Keratinocyte (primary cell): ENCODE data around the gene RAB8B. TPM values are rescaled to one million over a fixed set of nuclear protein-coding genes. Genes with fewer than 3 reads are reported as not detected.
A peak's percentile ranks its signal among the peaks of the same experiment; 100 is the strongest.

ENCODE experiments used
- DNase-seq: peaks from one replicate; pipeline ENCODE4 v3.0.0-alpha.2; 2011; ENCODE audit warnings: low read depth, missing footprints, low spot score
- FAIRE-seq: peaks from 2 replicates; lab custom pipeline; 2011; peaks lifted over from hg19 to GRCh38; lab: Jason Lieb, UNC
- H2AFZ ChIP-seq: 2 replicates; pipeline ENCODE4 v1.6.0; 2012; ENCODE audit warnings: low read length, control low read depth, inconsistent platforms; ENCODE audit not compliant: control insufficient read depth
- H3K27ac ChIP-seq: 2 replicates; pipeline ENCODE4 v1.5.1; 2011; ENCODE audit warnings: low read length; ENCODE audit not compliant: control insufficient read depth, insufficient read depth
- H3K27me3 ChIP-seq: 3 replicates; pipeline ENCODE4 v1.6.0; 2011; ENCODE audit warnings: low read length; ENCODE audit not compliant: control insufficient read depth, insufficient read depth; ENCODE audit errors: extremely low read depth
- H3K36me3 ChIP-seq, 2 experiments: 2 replicates in 1 of 2; 3 replicates in 1 of 2; pipeline ENCODE4 v1.5.1; 2011; ENCODE audit warnings: low read length in 2 of 2, mild to moderate bottlenecking in 1 of 2; ENCODE audit not compliant: control insufficient read depth in 2 of 2, insufficient read depth in 2 of 2; ENCODE audit errors: extremely low read depth in 1 of 2
- H3K4me1 ChIP-seq: 3 replicates; pipeline ENCODE4 v1.5.1; 2011; ENCODE audit warnings: low read length; ENCODE audit not compliant: control insufficient read depth, insufficient read depth; ENCODE audit errors: extremely low read depth
- H3K4me2 ChIP-seq: 3 replicates; pipeline ENCODE4 v1.6.0; 2011; ENCODE audit warnings: low read depth, low read length; ENCODE audit not compliant: control insufficient read depth, insufficient read depth; ENCODE audit errors: extremely low read depth
- H3K4me3 ChIP-seq, 3 experiments: fragments of 200-600 bp in 1 of 3; sonication (generic) in 1 of 3; 2 replicates in 2 of 3; 3 replicates in 1 of 3; pipeline ENCODE4 v1.5.1; 2011 to 2016; ENCODE audit warnings: low read length in 3 of 3, mild to moderate bottlenecking in 3 of 3, control low read depth in 2 of 3, inconsistent platforms in 1 of 3, low read depth in 1 of 3, mixed read lengths in 1 of 3, mixed run types in 1 of 3, moderate library complexity in 1 of 3; ENCODE audit not compliant: control insufficient read depth in 2 of 3, insufficient read depth in 2 of 3; ENCODE audit errors: extremely low read depth in 1 of 3
- H3K79me2 ChIP-seq: 2 replicates; pipeline ENCODE4 v1.6.0; 2012; ENCODE audit warnings: low read length; ENCODE audit not compliant: control insufficient read depth, insufficient read depth
- H3K9ac ChIP-seq: 3 replicates; pipeline ENCODE4 v1.6.0; 2011; ENCODE audit warnings: low read length; ENCODE audit not compliant: control insufficient read depth, insufficient read depth; ENCODE audit errors: extremely low read depth
- H3K9me1 ChIP-seq: 3 replicates; pipeline ENCODE4 v1.6.0; 2011; ENCODE audit warnings: low read length; ENCODE audit not compliant: control insufficient read depth, insufficient read depth; ENCODE audit errors: extremely low read depth
- H3K9me3 ChIP-seq: 2 replicates; pipeline ENCODE4 v1.5.1; 2012; ENCODE audit warnings: low read depth, low read length; ENCODE audit not compliant: control insufficient read depth
- H4K20me1 ChIP-seq: 3 replicates; pipeline ENCODE4 v1.6.0; 2011; ENCODE audit warnings: low read length; ENCODE audit not compliant: control insufficient read depth, insufficient read depth; ENCODE audit errors: extremely low read depth
- EZH2 ChIP-seq: IDR thresholded peaks from one replicate; pipeline ENCODE4 v1.6.1; 2012; ENCODE audit warnings: inconsistent platforms, mild to moderate bottlenecking, low read length, moderate library complexity
- dilution Hi-C: fragments of 300-500 bp; cut with MboI; formaldehyde crosslinking; loops from one replicate; pipeline ENCODE4 v1.7.0; 2020; ENCODE audit warnings: low sequenced_read_pairs; ENCODE audit not compliant: extremely low pct_ligation_motif_present
- polyA plus RNA-seq, 5 experiments: library from polyadenylated mRNA; depleted of rRNA in 3 of 5; stranded (reverse) in 3 of 5; stranded (forward) in 1 of 5; unstranded in 1 of 5; fragments of >200 nt; gene quantifications; 1 replicate in 1 of 5; 2 replicates in 3 of 5; 3 replicates in 1 of 5; pipeline versions ENCODE4 v1.2.1 to v1.2.3, GENCODE V29; 2011 to 2012; ENCODE audit warnings: missing spikeins in 2 of 5, low read depth in 1 of 5, low replicate concordance in 1 of 5
- TF ChIP-seq, protein P1 (sequence below), 3 experiments: IDR thresholded peaks in 1 of 3; conservative IDR thresholded peaks in 1 of 3; optimal IDR thresholded peaks in 1 of 3; 2 replicates in 2 of 3; 3 replicates in 1 of 3; pipeline versions ENCODE3 to v1.5.1; 2011; ENCODE audit warnings: low read length in 3 of 3, mild to moderate bottlenecking in 3 of 3, moderate library complexity in 2 of 3, control low read depth in 1 of 3, inconsistent platforms in 1 of 3; ENCODE audit not compliant: insufficient read depth in 2 of 3; ENCODE audit errors: extremely low read depth in 1 of 3

Gene RAB8B
- polyA plus RNA-seq, 1 donor (not counting 4 experiments of a cell fraction or from before 2014, with no cell fraction given), result 31.2 TPM

DNA sequence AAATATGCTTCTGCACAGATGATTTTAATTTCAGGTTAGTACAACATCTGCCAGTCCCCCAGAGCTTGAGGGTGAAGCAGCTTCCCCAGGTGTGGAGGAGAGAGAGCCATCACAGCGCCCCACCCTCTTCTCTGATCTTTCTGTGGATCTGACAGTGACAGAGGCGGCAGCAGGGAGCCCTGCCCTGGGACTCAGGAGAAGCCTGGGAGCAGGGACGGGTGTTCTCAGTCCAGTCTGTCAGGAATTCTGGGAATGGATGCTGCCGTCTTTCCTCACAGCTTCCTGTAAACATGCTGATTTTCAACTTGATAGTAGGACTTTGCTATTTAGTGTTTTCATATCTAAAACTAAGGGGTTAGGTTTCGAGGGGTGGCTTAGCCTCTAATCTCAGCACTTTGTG lies 11.4 kb upstream of the RAB8B start:
- no peak for FAIRE-seq
- TF ChIP-seq EZH2, result no peak
- TF ChIP-seq, protein P1, sequence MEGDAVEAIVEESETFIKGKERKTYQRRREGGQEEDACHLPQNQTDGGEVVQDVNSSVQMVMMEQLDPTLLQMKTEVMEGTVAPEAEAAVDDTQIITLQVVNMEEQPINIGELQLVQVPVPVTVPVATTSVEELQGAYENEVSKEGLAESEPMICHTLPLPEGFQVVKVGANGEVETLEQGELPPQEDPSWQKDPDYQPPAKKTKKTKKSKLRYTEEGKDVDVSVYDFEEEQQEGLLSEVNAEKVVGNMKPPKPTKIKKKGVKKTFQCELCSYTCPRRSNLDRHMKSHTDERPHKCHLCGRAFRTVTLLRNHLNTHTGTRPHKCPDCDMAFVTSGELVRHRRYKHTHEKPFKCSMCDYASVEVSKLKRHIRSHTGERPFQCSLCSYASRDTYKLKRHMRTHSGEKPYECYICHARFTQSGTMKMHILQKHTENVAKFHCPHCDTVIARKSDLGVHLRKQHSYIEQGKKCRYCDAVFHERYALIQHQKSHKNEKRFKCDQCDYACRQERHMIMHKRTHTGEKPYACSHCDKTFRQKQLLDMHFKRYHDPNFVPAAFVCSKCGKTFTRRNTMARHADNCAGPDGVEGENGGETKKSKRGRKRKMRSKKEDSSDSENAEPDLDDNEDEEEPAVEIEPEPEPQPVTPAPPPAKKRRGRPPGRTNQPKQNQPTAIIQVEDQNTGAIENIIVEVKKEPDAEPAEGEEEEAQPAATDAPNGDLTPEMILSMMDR (optimal IDR thresholded peaks at IDR 0.05 in 1 of 3, IDR thresholded peaks at IDR 0.05 in 1 of 3, conservative IDR thresholded peaks at IDR 0.05 in 1 of 3; ENCODE audit: extremely low read depth in 1 of 3, insufficient read depth in 2 of 3, low read length in 3 of 3), result no peak
- no peaks in the 10 kb centered on the region for H3K9me1 ChIP-seq
- H3K27me3 ChIP-seq, result no peaks in the 10 kb centered on the region
- dilution Hi-C loops, result no loop called here
- no peak for DNase-seq
- H3K9ac ChIP-seq, result peak overlapping the region; percentile 34
- no peaks in the 10 kb centered on the region for H3K79me2 ChIP-seq
- H4K20me1 ChIP-seq, result no peaks in the 10 kb centered on the region
- peak overlapping the region; percentile 59 for H3K27ac ChIP-seq
- peaks cover 22% of the 10 kb centered on the region for H3K4me1 ChIP-seq
- H3K4me2 ChIP-seq, result no peak overlapping the region
- no peaks in the 10 kb centered on the region for H3K9me3 ChIP-seq
- H2AFZ ChIP-seq, result peak overlapping the region; percentile 63
- no peak overlapping the region for H3K4me3 ChIP-seq
- no peaks in the 10 kb centered on the region for H3K36me3 ChIP-seq

DNA sequence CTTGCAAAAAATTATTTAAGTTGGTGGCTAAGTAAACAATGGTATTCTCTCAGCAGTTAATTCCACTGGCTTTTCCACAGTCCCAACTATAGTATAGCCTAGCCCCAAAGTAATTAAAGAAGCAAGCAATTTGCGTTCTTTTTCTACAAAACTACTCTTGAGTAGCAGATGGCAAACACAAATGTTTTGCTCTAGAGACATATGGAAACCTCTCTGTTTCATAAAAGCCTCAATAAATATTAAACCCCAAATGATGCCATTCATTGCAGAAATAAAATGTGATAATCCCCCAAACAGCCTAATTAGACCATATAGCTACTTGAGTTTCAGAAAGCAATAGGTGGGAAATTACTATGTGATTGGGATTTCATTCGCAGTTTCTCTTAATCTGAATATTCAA lies 8.7 kb upstream of the RAB8B start:
- no peak for FAIRE-seq

More for the DNA sequence above, 8.7 kb upstream of the RAB8B start:
- dilution Hi-C loops, result no loop called here
- no peaks in the 10 kb centered on the region for H3K27me3 ChIP-seq
- no peak overlapping the region for H2AFZ ChIP-seq
- H4K20me1 ChIP-seq, result no peaks in the 10 kb centered on the region
- no peak overlapping the region for H3K9ac ChIP-seq
- H3K79me2 ChIP-seq, result no peaks in the 10 kb centered on the region
- H3K4me1 ChIP-seq, result peaks cover 29% of the 10 kb centered on the region
- H3K4me2 ChIP-seq, result no peak overlapping the region
- no peaks in the 10 kb centered on the region for H3K9me1 ChIP-seq
- no peak for TF ChIP-seq EZH2
- TF ChIP-seq, protein P1 (optimal IDR thresholded peaks at IDR 0.05 in 1 of 3, IDR thresholded peaks at IDR 0.05 in 1 of 3, conservative IDR thresholded peaks at IDR 0.05 in 1 of 3; ENCODE audit: extremely low read depth in 1 of 3, insufficient read depth in 2 of 3, low read length in 3 of 3), result no peak
- H3K27ac ChIP-seq, result no peak overlapping the region
- no peaks in the 10 kb centered on the region for H3K9me3 ChIP-seq
- H3K36me3 ChIP-seq, result no peaks in the 10 kb centered on the region
- DNase-seq, result no peak
- no peak overlapping the region for H3K4me3 ChIP-seq
